GM18499 (cell line): ENCODE measurements around the gene CMSS1.

ENCODE experiments used
- ATAC-seq: cut with Tn5 transposase; IDR thresholded peaks from one replicate; pipeline ENCODE4 v1.9.1; 2021; ENCODE audit warnings: moderate number of reproducible peaks; ENCODE audit not compliant: insufficient read depth, unreplicated experiment

The CMSS1 gene

GRCh38 chr3:100072326-100073048, 254.8 kb downstream of the CMSS1 start:
- ATAC-seq = no peak

GRCh38 chr3:100073049-100073713, 255.5 kb downstream of the CMSS1 start:
- ATAC-seq = no peak

- ATAC-seq = no peak
Observed at GRCh38 chr3:100073714-100074307, 256.1 kb downstream of the CMSS1 start.

- ATAC-seq = no peak
Observed at GRCh38 chr3:100075196-100075595, 257.5 kb downstream of the CMSS1 start.

- ATAC-seq = no peak
Observed at GRCh38 chr3:100075851-100076730, 258.4 kb downstream of the CMSS1 start.

GRCh38 chr3:100076731-100077529, 259.3 kb downstream of the CMSS1 start:
- ATAC-seq = no peak

GRCh38 chr3:100079328-100079727, 261.7 kb downstream of the CMSS1 start:
- no peak for ATAC-seq

- ATAC-seq = no peak
Observed at GRCh38 chr3:100080573-100080972, 262.9 kb downstream of the CMSS1 start.

GRCh38 chr3:100081311-100081710, 263.6 kb downstream of the CMSS1 start:
- ATAC-seq = no peak

- ATAC-seq = no peak
Observed at GRCh38 chr3:100081986-100082692, 264.5 kb downstream of the CMSS1 start.

GRCh38 chr3:100082714-100083113, 265.1 kb downstream of the CMSS1 start:
- no peak for ATAC-seq

- no peak for ATAC-seq
Observed at GRCh38 chr3:100083209-100083608, 265.5 kb downstream of the CMSS1 start.

GRCh38 chr3:100084100-100084806, 266.6 kb downstream of the CMSS1 start:
- ATAC-seq = no peak

- no peak for ATAC-seq
Observed at GRCh38 chr3:100086401-100086800, 268.7 kb downstream of the CMSS1 start.

GRCh38 chr3:100087198-100087597, 269.5 kb downstream of the CMSS1 start:
- ATAC-seq = peak; percentile 94

- ATAC-seq = no peak
Observed at GRCh38 chr3:100088735-100089368, 271.2 kb downstream of the CMSS1 start.

GRCh38 chr3:100089812-100090668, 272.4 kb downstream of the CMSS1 start:
- ATAC-seq = peak; percentile 33
